ENCODE measurements around the gene GXYLT2.

The GXYLT2 gene

DNA sequence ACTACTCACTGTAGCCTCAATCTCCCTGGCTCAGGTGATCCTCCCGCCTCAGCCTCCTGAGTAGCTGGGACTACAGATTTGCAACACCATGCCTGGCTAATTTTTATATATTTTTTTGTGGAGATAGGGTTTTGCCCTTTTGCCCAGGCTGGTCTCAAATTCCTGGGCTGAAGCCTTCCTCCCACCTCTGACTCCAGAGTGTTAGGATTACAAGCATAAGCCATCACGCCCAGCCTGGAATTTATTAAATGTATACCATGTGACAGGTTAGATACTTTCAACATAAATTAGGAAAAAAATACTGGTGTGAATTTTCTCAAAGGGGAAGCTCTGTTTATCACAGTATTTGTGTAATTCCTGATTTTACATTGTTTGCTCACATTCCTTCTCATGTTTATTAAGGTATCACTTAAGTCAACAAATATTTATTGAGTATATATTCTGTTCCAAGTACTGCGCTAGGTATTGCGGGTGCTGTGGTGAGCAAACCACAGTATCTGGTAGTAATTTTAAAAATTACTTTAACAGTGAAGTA lies 133.5 kb downstream of the GXYLT2 start (continued):
- no peak for TF ChIP-seq SP7 (tag by site-specific recombination; IDR thresholded peaks at IDR 0.05)
- no peak for TF ChIP-seq ZNF664 (tag by site-specific recombination; IDR thresholded peaks at IDR 0.05)
- TF ChIP-seq ZBTB21 (tag by site-specific recombination; IDR thresholded peaks at IDR 0.05): no peak

- Histone ChIP-seq H3K4me3 (ENCODE audit: low read depth, low read length) (no peak overlapping the region), H3K4me1 (ENCODE audit: control insufficient read depth, insufficient read depth, low read length) (peaks cover 7% of the 10 kb centered on the region), H3K9me3 (ENCODE audit: control insufficient read depth, insufficient read depth, low read depth, low read length) (no peaks in the 10 kb centered on the region), H3K36me3 (ENCODE audit: control insufficient read depth in 2 of 2, insufficient read depth in 1 of 2, low read length in 2 of 2) (no peaks in the 10 kb centered on the region), H3K27ac (ENCODE audit: extremely low read depth, low read depth, low read length) (no peak overlapping the region)
- TF ChIP-seq ZNF26 (tag by site-specific recombination; IDR thresholded peaks at IDR 0.05): no peak
- TF ChIP-seq ZNF701 (tag by site-specific recombination; IDR thresholded peaks at IDR 0.05): no peak
- TF ChIP-seq, protein P1, sequence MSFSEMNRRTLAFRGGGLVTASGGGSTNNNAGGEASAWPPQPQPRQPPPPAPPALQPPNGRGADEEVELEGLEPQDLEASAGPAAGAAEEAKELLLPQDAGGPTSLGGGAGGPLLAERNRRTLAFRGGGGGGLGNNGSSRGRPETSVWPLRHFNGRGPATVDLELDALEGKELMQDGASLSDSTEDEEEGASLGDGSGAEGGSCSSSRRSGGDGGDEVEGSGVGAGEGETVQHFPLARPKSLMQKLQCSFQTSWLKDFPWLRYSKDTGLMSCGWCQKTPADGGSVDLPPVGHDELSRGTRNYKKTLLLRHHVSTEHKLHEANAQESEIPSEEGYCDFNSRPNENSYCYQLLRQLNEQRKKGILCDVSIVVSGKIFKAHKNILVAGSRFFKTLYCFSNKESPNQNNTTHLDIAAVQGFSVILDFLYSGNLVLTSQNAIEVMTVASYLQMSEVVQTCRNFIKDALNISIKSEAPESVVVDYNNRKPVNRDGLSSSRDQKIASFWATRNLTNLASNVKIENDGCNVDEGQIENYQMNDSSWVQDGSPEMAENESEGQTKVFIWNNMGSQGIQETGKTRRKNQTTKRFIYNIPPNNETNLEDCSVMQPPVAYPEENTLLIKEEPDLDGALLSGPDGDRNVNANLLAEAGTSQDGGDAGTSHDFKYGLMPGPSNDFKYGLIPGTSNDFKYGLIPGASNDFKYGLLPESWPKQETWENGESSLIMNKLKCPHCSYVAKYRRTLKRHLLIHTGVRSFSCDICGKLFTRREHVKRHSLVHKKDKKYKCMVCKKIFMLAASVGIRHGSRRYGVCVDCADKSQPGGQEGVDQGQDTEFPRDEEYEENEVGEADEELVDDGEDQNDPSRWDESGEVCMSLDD (tag by site-specific recombination; IDR thresholded peaks at IDR 0.05): no peak
- no peak for TF ChIP-seq EGR2 (tag by site-specific recombination; IDR thresholded peaks at IDR 0.05; ENCODE audit: low read depth)
- no peak for TF ChIP-seq ZNF518A (tag by site-specific recombination; conservative IDR thresholded peaks at IDR 0.05; ENCODE audit: low read depth)
- no peak for TF ChIP-seq ZNF223 (tag by site-specific recombination; IDR thresholded peaks at IDR 0.05)
- TF ChIP-seq ZNF549 (tag by site-specific recombination; IDR thresholded peaks at IDR 0.05): no peak
- no peak for TF ChIP-seq SETDB1 (IDR thresholded peaks at IDR 0.05; ENCODE audit: insufficient read length, low read length)
- TF ChIP-seq OSR2 (tag by site-specific recombination; IDR thresholded peaks at IDR 0.05): no peak
- TF ChIP-seq, protein P2, sequence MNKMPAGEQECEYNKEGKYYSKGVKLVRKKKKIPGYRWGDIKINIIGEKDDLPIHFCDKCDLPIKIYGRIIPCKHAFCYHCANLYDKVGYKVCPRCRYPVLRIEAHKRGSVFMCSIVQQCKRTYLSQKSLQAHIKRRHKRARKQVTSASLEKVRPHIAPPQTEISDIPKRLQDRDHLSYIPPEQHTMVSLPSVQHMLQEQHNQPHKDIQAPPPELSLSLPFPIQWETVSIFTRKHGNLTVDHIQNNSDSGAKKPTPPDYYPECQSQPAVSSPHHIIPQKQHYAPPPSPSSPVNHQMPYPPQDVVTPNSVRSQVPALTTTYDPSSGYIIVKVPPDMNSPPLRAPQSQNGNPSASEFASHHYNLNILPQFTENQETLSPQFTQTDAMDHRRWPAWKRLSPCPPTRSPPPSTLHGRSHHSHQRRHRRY (tag by site-specific recombination; IDR thresholded peaks at IDR 0.05): no peak
- TF ChIP-seq, protein P3, sequence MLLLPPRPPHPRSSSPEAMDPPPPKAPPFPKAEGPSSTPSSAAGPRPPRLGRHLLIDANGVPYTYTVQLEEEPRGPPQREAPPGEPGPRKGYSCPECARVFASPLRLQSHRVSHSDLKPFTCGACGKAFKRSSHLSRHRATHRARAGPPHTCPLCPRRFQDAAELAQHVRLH (tag by site-specific recombination; IDR thresholded peaks at IDR 0.05): no peak
- no peak for TF ChIP-seq OVOL3 (tag by site-specific recombination; IDR thresholded peaks at IDR 0.05)
- TF ChIP-seq ZNF654 (tag by site-specific recombination; IDR thresholded peaks at IDR 0.05; ENCODE audit: low read depth): no peak
- TF ChIP-seq, protein P4, sequence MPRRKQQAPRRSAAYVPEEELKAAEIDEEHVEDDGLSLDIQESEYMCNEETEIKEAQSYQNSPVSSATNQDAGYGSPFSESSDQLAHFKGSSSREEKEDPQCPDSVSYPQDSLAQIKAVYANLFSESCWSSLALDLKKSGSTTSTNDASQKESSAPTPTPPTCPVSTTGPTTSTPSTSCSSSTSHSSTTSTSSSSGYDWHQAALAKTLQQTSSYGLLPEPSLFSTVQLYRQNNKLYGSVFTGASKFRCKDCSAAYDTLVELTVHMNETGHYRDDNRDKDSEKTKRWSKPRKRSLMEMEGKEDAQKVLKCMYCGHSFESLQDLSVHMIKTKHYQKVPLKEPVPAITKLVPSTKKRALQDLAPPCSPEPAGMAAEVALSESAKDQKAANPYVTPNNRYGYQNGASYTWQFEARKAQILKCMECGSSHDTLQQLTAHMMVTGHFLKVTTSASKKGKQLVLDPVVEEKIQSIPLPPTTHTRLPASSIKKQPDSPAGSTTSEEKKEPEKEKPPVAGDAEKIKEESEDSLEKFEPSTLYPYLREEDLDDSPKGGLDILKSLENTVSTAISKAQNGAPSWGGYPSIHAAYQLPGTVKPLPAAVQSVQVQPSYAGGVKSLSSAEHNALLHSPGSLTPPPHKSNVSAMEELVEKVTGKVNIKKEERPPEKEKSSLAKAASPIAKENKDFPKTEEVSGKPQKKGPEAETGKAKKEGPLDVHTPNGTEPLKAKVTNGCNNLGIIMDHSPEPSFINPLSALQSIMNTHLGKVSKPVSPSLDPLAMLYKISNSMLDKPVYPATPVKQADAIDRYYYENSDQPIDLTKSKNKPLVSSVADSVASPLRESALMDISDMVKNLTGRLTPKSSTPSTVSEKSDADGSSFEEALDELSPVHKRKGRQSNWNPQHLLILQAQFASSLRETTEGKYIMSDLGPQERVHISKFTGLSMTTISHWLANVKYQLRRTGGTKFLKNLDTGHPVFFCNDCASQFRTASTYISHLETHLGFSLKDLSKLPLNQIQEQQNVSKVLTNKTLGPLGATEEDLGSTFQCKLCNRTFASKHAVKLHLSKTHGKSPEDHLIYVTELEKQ (tag by site-specific recombination; IDR thresholded peaks at IDR 0.05; ENCODE audit: borderline replicate concordance): no peak
- TF ChIP-seq MZF1 (tag by site-specific recombination; IDR thresholded peaks at IDR 0.05; ENCODE audit: borderline replicate concordance): no peak
- TF ChIP-seq HOXA7 (CRISPR knock-in tag; IDR thresholded peaks at IDR 0.05; ENCODE audit: borderline replicate concordance): no peak
- TF ChIP-seq ZNF366 (tag by site-specific recombination; conservative IDR thresholded peaks at IDR 0.05): no peak
- TF ChIP-seq KLF16 (tag by site-specific recombination; IDR thresholded peaks at IDR 0.05): no peak
- no peak for TF ChIP-seq ZNF629 (tag by site-specific recombination; IDR thresholded peaks at IDR 0.05)
- TF ChIP-seq IKZF3 (tag by site-specific recombination; IDR thresholded peaks at IDR 0.05): no peak
- ChIA-PET POLR2A (no interaction called here), CTCF (interaction anchor here (0.6 to 2.1 kb wide), 2 partner anchors 30 to 32 kb away, joined by 3 to 6 read pairs; no protein-coding TSS in a partner anchor)
Observed at GRCh38 chr3:73024836-73025235, 137.0 kb downstream of the GXYLT2 start.

All from HEK293 (cell line).